ENCODE data around the gene GCNA. TPM values are rescaled to one million over a fixed set of nuclear protein-coding genes. Genes with fewer than 3 reads are reported as not detected.

GCNA gene
- total and polyA plus RNA-seq, 9 donors, result 0.46 to 2.3 (median 0.98) TPM

DNA sequence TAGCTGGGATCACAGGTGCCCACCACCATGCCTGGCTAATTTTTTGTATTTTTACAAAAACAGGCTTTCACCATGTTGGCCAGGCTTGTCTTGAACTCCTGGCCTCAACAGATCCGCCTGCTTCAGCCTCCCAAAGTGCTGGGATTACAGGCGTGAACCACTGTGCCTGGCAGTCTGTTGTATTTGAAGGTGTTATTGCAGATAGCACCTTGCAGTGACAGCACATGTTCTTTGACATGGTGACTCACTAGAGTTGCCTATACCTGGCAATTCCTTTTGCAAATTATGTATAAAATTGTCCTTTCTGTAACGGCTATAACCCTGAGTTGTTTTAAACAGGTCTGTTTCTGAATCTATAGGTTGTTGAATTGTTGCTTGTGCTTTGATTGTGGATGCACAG, 37.4 kb upstream of the GCNA start:
- no peaks in the 10 kb centered on the region for H3K36me3 ChIP-seq
- TF ChIP-seq POLR2A (IDR thresholded peaks at IDR 0.05), result no peak
- TF ChIP-seq, protein P1, sequence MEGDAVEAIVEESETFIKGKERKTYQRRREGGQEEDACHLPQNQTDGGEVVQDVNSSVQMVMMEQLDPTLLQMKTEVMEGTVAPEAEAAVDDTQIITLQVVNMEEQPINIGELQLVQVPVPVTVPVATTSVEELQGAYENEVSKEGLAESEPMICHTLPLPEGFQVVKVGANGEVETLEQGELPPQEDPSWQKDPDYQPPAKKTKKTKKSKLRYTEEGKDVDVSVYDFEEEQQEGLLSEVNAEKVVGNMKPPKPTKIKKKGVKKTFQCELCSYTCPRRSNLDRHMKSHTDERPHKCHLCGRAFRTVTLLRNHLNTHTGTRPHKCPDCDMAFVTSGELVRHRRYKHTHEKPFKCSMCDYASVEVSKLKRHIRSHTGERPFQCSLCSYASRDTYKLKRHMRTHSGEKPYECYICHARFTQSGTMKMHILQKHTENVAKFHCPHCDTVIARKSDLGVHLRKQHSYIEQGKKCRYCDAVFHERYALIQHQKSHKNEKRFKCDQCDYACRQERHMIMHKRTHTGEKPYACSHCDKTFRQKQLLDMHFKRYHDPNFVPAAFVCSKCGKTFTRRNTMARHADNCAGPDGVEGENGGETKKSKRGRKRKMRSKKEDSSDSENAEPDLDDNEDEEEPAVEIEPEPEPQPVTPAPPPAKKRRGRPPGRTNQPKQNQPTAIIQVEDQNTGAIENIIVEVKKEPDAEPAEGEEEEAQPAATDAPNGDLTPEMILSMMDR (IDR thresholded peaks at IDR 0.05), result no peak
- TF ChIP-seq EP300 (IDR thresholded peaks at IDR 0.05), result no peak
- 61 to 68% (median 65%) methylated on average over 3 of the region's 3 CpGs for WGBS, 3 donors
- H3K27ac ChIP-seq, result no peak overlapping the region
- no peak for DNase-seq
- intact Hi-C loops (cut with DNase I), result no loop called here
- no peaks in the 10 kb centered on the region for H3K9me3 ChIP-seq
- H3K4me1 ChIP-seq (ENCODE audit: insufficient read depth), result peaks cover 2% of the 10 kb centered on the region
- H3K27me3 ChIP-seq, result no peaks in the 10 kb centered on the region
- no peak overlapping the region for H3K4me3 ChIP-seq

GRCh38 chrX:71541210-71542022, 36.8 kb upstream of the GCNA start:
- Histone ChIP-seq H3K4me1 (ENCODE audit: insufficient read depth) (peaks cover 2% of the 10 kb centered on the region), H3K9me3 (no peaks in the 10 kb centered on the region), H3K27me3 (no peaks in the 10 kb centered on the region), H3K27ac (no peak overlapping the region), H3K4me3 (no peak overlapping the region), H3K36me3 (no peaks in the 10 kb centered on the region)
- intact Hi-C loops (cut with DNase I), result no loop called here
- WGBS, 3 donors, result 60 to 63% (median 63%) methylated on average over 8 of the region's 8 CpGs
- TF ChIP-seq, protein P1 (IDR thresholded peaks at IDR 0.05), result no peak
- TF ChIP-seq POLR2A (IDR thresholded peaks at IDR 0.05) (no peak), EP300 (IDR thresholded peaks at IDR 0.05) (no peak)
- DNase-seq, result no peak

DNA sequence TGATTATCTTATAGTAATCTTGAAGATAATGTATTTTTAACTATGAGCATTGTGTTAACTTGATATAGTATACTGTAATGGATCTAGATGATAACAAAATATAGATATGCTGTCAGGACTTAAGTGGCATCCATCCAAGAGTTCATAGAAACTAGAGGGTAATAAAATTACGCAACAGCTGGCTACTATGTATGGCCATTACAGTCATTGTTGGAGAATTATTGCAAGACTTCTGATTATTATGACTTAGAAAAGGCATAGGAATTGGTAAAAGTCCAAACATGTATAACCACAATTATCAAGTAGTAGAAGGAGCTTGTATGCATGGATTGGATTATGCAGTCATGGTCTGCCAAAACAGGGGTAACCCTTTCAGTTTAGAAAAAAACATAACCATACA, 35.8 kb upstream of the GCNA start:
- no peak overlapping the region for H3K27ac ChIP-seq
- 62 to 71% (median 69%) methylated on average over 1 of the region's 1 CpG for WGBS, 3 donors
- intact Hi-C loops (cut with DNase I), result no loop called here
- no peaks in the 10 kb centered on the region for H3K9me3 ChIP-seq
- no peak overlapping the region for H3K4me3 ChIP-seq
- TF ChIP-seq EP300 (IDR thresholded peaks at IDR 0.05) (no peak), POLR2A (IDR thresholded peaks at IDR 0.05) (no peak)
- TF ChIP-seq, protein P1 (IDR thresholded peaks at IDR 0.05), result no peak
- H3K36me3 ChIP-seq, result no peaks in the 10 kb centered on the region
- H3K27me3 ChIP-seq, result no peaks in the 10 kb centered on the region
- H3K4me1 ChIP-seq (ENCODE audit: insufficient read depth), result peaks cover 2% of the 10 kb centered on the region
- DNase-seq, result no peak

DNA sequence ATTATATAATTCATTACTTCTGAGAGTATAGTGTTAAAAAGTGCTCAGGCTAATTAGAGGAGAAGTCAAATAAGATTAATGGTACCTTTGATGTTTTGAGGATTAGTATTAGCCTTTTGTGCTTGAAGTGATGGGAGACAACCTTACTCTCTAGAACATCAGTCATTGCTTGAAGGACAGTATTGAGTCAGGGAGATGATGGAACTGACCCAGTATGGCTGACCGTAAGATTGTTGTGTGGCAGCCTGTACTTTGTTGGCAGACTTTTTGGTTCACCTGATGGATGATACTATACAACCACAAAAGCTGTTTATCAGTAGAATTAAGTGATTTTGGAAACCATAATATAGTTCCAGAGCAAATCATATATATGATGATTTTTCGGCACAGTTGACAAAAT, 35.4 kb upstream of the GCNA start:
- Histone ChIP-seq H3K9me3 (no peaks in the 10 kb centered on the region), H3K4me1 (ENCODE audit: insufficient read depth) (peaks cover 2% of the 10 kb centered on the region), H3K36me3 (no peaks in the 10 kb centered on the region), H3K27me3 (no peaks in the 10 kb centered on the region), H3K4me3 (no peak overlapping the region), H3K27ac (no peak overlapping the region)
- no peak for DNase-seq
- TF ChIP-seq EP300 (IDR thresholded peaks at IDR 0.05) (no peak), POLR2A (IDR thresholded peaks at IDR 0.05) (no peak)
- TF ChIP-seq, protein P1 (IDR thresholded peaks at IDR 0.05), result no peak
- intact Hi-C loops (cut with DNase I), result no loop called here
- WGBS, 3 donors, result 83 to 86% (median 83%) methylated on average over 2 of the region's 2 CpGs
